ENCODE data around the gene TESK1.
"Not testable (repeated sequence)": the region's sequence is repeated elsewhere in the genome, so short reads cannot be mapped to it uniquely, and the experiment has no call there.

TESK1 gene

DNA sequence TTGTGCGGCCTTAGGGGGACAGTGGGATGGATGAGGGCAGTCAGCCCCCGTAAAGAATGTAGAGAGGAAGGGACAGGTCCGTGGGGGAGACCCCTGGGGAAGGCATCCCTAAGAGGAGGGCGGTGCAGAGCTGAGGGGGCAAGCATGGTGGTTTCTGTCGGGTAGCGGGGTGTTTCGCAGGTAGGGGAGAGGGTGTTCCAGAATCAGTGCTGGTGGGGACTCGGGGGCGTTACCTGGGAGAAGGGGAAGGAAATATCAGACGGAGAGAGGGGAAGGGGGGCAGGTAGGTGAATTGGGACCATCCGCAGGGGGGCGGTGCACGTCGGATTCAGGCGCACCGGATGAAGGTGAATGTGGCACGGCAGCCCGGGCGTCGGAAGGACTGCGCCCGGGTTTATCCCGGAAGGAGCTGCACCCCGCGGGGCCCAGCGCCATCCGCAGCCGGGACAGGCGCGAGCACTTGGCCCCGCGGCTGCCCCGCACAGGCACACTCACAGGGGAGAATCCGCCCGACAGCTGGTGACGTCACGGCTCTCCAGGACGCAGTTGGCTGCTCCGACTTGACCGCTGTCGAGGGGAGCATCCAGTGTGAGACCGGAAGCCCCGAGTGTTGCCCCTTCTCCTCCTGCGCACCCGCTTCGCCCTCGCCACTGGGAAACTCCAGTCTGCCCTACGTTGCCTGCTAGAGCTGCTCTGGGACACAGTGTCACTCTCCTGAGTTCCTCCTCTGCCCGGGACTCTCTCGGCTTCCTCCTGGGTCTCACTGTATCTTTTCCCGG, 11.8 kb downstream of the TESK1 start:
- peak; percentile 71 for DNase-seq

GRCh38 chr9:35617548-35617947, 12.5 kb downstream of the TESK1 start:
- no peak for DNase-seq

DNA sequence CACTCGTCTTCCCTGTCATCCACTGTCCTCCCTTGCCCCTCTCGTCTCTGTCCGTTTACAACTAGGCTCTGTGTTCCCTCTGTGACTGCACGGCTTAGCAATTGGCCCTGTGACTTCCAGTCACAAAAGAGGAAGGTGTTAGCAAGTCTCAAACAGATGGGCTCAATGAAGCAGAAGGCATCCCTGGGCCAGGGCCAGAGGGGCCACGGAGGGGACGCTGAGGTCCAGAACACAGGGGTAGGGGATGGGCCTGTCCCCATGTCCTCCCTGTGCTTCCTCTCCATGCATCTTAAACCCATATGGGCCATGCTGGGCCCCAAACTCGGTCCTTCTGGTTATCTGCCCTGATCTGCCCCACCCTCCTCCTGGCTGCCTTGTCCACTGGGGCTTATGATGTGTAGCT, 13.3 kb downstream of the TESK1 start, which contains the start of gene CD72:
Gene CD72 (minus strand): TSS at position 89 of the 403 bp plus-strand sequence. CDS start 110 bp downstream, outside the sequence.
- DNase-seq, result no peak

DNA sequence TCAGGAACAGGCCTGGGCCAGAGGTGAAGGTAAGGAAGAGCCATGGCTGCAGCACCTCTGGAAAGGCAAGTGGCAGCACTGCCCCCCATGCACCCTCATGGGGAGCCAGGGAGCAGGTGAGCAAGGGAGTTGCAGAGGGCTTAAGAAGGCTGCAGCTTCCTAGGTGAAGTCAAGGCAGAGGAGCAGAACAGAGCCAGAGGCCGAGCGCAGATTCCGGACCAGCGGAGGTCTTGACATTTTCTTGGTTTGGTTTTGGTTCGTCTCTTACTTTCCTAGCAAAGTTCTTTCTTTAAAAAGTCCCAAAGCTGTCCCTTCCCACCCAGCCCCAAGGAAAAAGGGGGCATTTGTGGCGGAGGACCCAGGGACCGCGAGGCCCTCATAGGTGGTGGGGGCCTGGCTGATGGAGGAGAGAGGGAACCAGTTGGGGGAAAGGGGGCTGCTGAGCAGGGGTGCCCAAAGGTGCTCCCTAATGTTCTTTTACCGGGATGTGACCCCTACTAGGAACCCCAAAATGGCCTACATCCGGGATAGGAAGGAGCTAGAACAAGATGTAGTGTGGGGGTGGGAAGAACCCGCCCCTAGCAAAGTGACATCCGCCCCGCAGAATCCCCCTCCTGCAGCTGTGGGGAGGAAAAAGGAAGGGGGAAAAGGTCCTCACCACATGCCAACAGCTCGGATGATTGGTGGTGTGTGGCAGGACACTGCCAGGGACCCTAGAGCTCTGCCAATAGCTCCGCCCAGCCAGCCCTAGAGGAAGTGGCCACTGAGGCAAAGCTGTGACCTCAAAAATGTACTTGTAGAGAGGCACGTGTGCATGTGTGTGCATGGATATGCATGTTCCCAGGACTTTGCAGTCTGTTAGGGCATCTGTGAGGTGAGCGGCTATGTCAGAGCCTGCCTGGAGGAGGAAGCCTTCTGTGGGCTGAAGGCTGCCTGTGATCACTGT, 14.1 kb downstream of the TESK1 start:
- DNase-seq, result peak; percentile 43

GRCh38 chr9:35619800-35620158, 14.7 kb downstream of the TESK1 start:
- DNase-seq, result no peak

GRCh38 chr9:35627575-35627974, 22.5 kb downstream of the TESK1 start:
- no peak for DNase-seq

- DNase-seq, result no peak
Measured at GRCh38 chr9:35628389-35628991, 23.4 kb downstream of the TESK1 start.

DNA sequence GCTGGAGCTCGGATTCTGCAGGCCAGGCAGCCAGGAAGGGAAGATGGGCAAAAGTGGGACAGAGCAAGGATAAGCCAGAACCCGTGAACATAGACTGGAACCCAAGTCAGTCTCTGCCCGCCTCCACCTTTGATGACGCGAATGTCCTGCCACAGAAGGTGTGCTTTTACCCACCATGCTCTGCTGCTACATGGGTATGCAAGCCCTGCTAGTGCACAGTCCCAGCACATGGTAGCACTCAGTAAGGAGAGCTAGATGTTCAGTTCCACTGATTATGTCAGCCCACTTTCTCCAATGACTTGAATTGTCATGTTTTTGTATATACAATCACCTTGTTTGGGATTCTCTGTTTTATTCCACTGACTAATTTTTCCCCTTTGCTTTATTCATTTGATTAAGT, 24.5 kb downstream of the TESK1 start:
- no peak for DNase-seq

GRCh38 chr9:35635730-35636129, 30.7 kb downstream of the TESK1 start:
- DNase-seq, result no peak

DNA sequence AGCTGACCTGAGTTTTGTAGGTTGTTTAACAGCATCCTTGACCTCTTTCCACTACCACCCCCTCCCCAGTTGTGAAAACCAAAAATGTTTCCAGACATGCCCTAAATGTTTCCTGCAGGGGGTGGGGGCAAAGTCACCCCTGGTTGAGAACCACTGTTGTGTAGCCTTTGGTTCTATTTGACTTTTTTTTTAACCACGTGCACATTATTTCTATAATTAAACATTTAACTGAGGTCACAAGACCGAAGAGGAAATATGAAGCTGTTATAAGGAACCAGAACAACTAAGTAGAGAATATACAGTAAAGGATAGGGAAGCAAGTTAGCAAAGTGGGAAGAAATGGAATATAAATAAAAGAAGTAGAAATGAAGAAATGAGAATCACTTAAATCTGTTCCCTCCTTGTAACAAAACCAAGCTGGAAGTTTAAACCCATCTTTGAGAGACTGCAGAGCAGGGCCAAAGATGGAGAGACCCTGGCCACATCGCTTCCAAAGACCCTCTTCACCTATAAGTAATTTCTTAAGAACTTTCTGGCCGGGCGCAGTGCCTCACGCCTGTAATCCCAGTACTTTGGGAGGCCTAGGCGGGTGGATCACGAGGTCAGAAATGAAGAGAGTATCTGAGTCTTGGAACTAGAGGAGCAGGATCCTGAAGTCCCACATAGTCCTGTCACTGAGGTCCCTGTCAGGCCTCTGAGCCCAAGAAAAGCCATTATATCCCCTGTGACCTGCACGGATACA, 31.2 kb downstream of the TESK1 start:
- DNase-seq, result no peak

GRCh38 chr9:35636877-35637246, 31.8 kb downstream of the TESK1 start:
- DNase-seq, result not testable (repeated sequence)

DNA sequence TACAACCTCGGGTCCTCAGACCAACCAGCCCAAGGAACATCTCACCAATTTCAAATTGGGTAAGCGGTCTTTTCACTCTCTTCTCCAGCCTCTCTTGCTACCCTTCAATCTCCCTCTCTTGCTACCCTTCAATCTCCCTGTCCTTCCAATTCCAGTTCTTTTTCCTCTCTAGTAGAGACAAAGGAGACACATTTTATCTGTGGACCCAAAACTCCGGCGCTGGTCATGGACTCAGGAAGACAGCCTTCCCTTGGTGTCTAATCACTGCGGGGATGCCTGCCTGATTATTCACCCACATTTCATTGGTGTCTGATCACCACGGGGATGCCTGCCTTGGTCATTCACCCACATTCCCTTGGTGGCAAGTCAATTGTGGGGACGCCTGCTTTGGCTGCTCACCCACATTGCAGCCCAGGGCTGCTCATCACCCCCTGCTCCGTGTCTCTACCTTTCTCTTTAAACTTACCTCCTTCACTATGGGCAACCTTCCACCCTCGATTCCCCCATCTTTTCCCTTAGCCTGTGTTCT, 32.4 kb downstream of the TESK1 start:
- not testable (repeated sequence) for DNase-seq

- not testable (repeated sequence) for DNase-seq
Measured at GRCh38 chr9:35638751-35639150, 33.7 kb downstream of the TESK1 start.

DNA sequence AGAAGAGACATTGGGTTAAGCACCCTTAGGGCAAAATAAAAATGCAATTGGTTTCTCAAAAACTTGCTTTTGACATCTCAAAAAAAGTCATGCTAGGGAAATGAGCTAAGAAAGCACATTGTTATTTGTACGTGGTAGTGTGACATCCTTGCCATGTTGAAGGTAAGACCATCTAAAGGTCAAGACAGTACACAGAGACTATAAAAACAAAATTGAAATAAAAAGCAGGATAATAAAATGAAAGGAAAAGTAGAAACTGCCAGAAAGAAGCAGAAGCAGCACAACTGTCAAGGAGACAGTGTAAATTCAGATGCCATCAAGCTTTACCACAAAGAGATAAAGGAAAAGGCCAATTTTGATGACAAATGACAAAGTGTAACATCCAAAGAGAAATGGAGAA, 34.2 kb downstream of the TESK1 start:
- not testable (repeated sequence) for DNase-seq

DNA sequence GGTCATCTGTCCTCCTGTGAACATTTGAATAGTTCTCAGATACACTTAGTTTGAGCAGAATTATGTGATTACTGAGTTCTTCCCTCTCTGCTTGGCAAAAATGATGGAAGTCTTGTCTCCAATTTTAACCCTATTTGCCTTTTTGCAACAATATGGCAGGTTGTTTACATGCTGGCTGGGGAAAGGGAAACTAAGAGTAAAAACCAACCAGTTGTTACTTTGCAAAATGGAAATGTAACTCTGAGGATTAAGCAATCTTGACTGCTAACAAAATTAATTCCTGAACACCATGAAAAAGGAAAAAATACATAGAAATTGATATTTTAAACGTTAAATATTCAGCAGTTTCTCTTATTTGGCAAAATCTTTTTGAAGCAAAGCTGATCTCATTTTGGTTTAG, 34.6 kb downstream of the TESK1 start:
- DNase-seq, result no peak

GRCh38 chr9:35640431-35640830, 35.4 kb downstream of the TESK1 start:
- DNase-seq, result not testable (repeated sequence)

DNA sequence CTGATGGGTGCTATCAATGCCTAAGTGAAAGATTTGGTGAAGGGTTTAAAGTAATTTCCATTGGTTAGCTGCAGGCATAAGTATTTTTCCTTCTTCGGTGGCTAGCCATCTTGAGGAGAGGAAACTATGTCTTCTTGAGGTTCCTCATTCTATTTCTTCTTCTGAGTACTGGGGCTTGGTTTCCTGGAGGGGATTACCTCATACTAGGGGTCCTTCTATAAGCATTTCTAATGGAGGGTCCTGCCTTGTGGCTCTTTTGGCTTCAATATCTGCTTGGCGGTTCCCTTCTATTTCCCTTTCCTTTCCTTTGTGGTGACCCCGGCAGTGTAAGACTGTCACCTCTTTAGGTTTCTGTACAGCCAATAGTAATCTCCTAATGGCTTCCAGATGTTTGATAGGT, 36.4 kb downstream of the TESK1 start:
- DNase-seq, result not testable (repeated sequence)

DNA sequence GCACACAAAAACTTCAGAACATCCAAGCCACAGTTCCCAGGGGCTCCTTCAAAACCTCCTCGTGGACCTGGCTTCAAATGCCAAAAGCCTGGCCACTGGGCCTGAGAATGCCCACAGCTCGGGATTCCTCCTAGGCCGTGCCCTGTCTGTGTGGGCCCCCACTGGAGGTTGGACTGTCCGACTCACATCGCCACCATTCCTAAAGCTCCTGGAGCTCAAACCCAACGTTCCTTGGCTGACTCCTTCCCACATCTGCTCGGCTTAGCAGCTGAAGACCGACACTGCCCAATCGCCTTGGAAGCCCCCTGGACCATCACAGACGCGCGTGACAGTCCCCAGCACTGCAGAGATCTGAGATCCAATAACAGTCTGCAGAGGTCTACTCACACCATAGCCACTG, 38.0 kb downstream of the TESK1 start:
- no peak for DNase-seq

GRCh38 chr9:35645736-35646135, 40.7 kb downstream of the TESK1 start:
- DNase-seq, result not testable (repeated sequence)

GRCh38 chr9:35646153-35646532, 41.1 kb downstream of the TESK1 start:
- DNase-seq, result peak; percentile 26

GRCh38 chr9:35646533-35647265, 41.6 kb downstream of the TESK1 start:
- DNase-seq, result peak; percentile 94
